IPS-11a (cell line): ENCODE data around the gene ZNF526.

ENCODE experiments used
- H3K4me3 ChIP-seq: one replicate; pipeline ENCODE4 v1.5.1; 2013; ENCODE audit warnings: low read depth, low read length, control low read depth

Gene ZNF526

GRCh38 chr19:42220751-42221097 lies 612 bp downstream of the ZNF526 start:
- peak overlapping the region; percentile 89 for H3K4me3 ChIP-seq

GRCh38 chr19:42224940-42225717 lies 5.0 kb downstream of the ZNF526 start:
- H3K4me3 ChIP-seq: no peak overlapping the region

GRCh38 chr19:42225718-42226292 lies 5.7 kb downstream of the ZNF526 start:
- H3K4me3 ChIP-seq: no peak overlapping the region

- H3K4me3 ChIP-seq: no peak overlapping the region
These were observed 6.8 kb downstream of the ZNF526 start for GRCh38 chr19:42226886-42227285.

GRCh38 chr19:42228641-42229040 lies 8.5 kb downstream of the ZNF526 start:
- H3K4me3 ChIP-seq: no peak overlapping the region

- H3K4me3 ChIP-seq: no peak overlapping the region
These were observed 9.3 kb downstream of the ZNF526 start for GRCh38 chr19:42229301-42229854.

GRCh38 chr19:42229855-42230351 lies 9.8 kb downstream of the ZNF526 start:
- no peak overlapping the region for H3K4me3 ChIP-seq

GRCh38 chr19:42230571-42230970 lies 10.5 kb downstream of the ZNF526 start:
- H3K4me3 ChIP-seq: no peak overlapping the region

- H3K4me3 ChIP-seq: no peak overlapping the region
These were observed 12.3 kb downstream of the ZNF526 start for GRCh38 chr19:42232435-42232834.

- H3K4me3 ChIP-seq: no peak overlapping the region
These were observed 13.0 kb downstream of the ZNF526 start for GRCh38 chr19:42233106-42233505.

GRCh38 chr19:42233678-42234292 lies 13.7 kb downstream of the ZNF526 start:
- no peak overlapping the region for H3K4me3 ChIP-seq

GRCh38 chr19:42234364-42234763 lies 14.3 kb downstream of the ZNF526 start:
- no peak overlapping the region for H3K4me3 ChIP-seq

GRCh38 chr19:42235181-42235580 lies 15.1 kb downstream of the ZNF526 start:
- no peak overlapping the region for H3K4me3 ChIP-seq

GRCh38 chr19:42239544-42240220 lies 19.6 kb downstream of the ZNF526 start:
- H3K4me3 ChIP-seq: no peak overlapping the region

- H3K4me3 ChIP-seq: peak overlapping the region; percentile 82
These were observed 21.2 kb downstream of the ZNF526 start for GRCh38 chr19:42241279-42241678.

GRCh38 chr19:42242069-42242511 lies 22.0 kb downstream of the ZNF526 start:
- peak overlapping the region; percentile 82 for H3K4me3 ChIP-seq

- H3K4me3 ChIP-seq: peak within 1 kb of the TSS; percentile 82
These were observed 22.6 kb downstream of the ZNF526 start, which contains the start of gene GSK3A for GRCh38 chr19:42242512-42243409. GSK3A (minus strand) TSS chr19:42242602; CDS start chr19:42242465, 137 bp downstream.

- H3K4me3 ChIP-seq: peak overlapping the region; percentile 35
These were observed 24.5 kb downstream of the ZNF526 start for GRCh38 chr19:42244347-42245220.

- H3K4me3 ChIP-seq: no peak overlapping the region
These were observed 25.1 kb downstream of the ZNF526 start for GRCh38 chr19:42245231-42245630.
